ENCODE data around the gene ENG.

DNA sequence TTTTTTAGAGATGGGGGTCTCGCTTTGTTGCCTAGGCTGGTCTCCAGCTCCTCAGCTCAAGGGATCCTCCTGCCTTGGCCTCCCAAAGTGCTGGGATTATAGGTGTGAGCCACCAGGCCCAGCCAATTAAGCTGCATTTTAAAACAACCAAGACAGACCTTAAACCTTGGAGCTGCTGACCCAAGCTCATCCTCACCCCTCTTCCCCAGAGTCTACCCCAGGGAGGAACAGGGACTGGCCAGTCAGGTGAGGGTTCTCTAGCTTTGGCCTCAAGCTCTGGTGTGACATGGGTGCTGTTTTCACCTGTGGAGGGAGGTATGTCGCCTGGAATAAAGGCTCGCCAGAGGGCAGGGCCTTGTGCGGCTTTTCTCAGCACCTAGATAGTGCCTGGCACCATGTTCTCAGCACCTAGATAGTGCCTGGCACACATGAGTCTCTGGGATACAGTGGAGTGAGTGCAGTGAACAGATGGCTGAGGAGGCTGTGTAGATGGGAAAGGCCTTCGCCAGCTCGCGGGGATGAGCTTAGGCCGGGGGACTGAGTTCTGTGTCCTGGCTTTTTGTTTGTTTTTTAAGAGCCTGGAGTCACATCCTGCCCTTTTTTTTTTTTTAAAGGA is 61.3 kb downstream of the ENG start:
- TF ChIP-seq, protein P1, sequence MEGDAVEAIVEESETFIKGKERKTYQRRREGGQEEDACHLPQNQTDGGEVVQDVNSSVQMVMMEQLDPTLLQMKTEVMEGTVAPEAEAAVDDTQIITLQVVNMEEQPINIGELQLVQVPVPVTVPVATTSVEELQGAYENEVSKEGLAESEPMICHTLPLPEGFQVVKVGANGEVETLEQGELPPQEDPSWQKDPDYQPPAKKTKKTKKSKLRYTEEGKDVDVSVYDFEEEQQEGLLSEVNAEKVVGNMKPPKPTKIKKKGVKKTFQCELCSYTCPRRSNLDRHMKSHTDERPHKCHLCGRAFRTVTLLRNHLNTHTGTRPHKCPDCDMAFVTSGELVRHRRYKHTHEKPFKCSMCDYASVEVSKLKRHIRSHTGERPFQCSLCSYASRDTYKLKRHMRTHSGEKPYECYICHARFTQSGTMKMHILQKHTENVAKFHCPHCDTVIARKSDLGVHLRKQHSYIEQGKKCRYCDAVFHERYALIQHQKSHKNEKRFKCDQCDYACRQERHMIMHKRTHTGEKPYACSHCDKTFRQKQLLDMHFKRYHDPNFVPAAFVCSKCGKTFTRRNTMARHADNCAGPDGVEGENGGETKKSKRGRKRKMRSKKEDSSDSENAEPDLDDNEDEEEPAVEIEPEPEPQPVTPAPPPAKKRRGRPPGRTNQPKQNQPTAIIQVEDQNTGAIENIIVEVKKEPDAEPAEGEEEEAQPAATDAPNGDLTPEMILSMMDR (IDR thresholded peaks at IDR 0.05): no peak
- TF ChIP-seq POLR2A (IDR thresholded peaks at IDR 0.05): no peak
